ENCODE results near the gene AKAP9. TPM values are rescaled to one million over a fixed set of nuclear protein-coding genes. Genes with fewer than 3 reads are reported as not detected.
"Not testable (repeated sequence)": the region's sequence is repeated elsewhere in the genome, so short reads cannot be mapped to it uniquely, and the experiment has no call there.

AKAP9 gene
- total RNA-seq, 1 donor = 22.1 TPM

DNA sequence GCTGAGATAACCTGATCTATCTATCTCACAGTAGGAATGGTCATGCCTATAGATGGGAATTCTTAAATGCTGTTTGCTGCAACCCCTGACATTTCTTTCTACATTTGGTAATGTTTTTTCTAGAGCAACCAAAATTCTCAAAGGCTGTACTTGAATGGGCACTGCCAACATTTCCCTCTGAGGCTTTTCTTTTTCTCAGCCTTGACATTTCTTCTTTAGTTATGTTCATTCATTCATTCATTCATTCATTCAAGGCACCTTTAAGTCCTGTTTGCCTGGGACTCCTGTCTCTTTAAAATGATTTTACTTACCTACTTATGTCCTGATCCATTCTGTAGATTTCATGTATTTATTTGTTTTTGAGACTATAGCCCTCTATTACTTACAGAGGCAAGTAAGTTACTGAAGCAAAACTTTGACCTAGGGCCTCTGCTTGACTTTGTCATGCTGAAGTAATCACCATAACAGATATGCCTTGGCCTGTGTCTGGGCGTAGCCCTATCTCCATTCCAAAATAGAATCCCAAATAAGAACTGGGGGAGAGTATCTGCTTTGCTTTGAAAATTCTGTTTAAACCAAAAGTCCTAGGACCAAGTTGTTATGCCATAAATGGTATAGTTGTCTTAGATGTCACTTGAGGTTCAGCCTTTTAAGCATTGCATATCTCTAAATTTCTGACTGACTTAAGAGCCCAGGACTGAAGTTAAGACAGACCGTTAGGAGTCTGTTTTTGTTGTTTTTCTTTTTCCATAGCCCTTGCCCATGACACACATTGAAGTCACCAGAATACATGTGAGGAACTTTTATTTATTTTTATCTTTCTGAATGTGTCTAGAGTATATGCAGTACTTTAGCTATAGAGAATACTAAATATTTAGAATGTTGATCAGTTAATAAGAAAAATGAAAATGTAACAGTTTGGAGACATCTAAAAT is 59.2 kb downstream of the AKAP9 start:
- no peak for DNase-seq (ENCODE audit: low read depth in 2 of 3, low spot score in 2 of 3)

DNA sequence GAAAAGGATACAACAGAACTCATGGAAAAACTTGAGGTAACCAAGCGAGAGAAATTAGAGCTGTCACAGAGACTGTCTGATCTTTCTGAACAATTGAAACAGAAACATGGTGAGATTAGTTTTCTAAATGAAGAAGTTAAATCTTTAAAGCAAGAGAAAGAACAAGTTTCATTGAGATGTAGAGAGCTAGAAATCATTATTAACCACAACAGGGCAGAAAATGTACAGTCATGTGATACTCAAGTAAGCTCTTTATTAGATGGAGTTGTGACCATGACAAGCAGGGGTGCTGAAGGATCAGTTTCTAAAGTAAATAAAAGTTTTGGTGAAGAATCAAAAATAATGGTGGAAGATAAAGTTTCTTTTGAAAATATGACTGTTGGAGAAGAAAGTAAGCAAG is 62.1 kb downstream of the AKAP9 start:
- no peak for DNase-seq (ENCODE audit: low read depth in 2 of 3, low spot score in 2 of 3)

DNA sequence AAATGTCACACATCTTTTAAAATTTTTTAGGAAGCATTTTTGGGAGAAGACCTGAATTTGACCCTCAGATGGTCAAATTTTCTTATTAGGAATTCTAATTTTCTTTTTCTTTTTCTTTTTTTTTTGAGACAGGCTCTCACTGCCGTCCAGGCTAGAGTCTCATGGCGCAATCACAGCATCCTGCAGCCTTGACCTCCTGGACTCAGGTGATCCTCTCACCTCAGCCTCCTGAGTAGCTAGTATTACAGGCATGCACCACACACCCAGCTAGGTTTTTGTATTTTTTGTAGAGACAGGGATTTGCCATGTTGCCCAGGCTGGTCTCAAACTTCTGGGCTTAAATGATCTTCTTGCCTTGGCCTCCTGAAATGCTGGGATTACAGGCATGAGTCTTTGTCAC is 65.4 kb downstream of the AKAP9 start:
- no peak for DNase-seq (ENCODE audit: low read depth in 2 of 3, low spot score in 2 of 3)

DNA sequence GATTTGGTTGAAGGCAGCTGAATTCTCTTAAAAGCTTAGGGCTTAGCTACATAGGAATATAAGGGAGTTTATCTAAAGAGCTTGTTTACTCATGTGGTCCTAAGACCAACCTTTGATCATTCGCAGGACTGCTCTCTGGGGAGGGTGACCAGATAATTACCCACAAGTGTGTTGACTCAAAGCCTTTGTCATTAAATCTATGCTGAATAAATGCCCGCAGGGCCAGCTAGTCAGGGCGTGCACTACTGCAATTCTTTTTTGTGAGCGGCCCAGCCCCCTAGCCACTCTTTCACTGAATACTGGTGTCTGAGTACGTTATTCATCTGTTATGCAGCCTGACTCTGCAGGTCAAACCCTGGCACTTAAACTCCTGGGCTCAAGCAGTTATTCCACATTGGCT is 69.6 kb downstream of the AKAP9 start:
- DNase-seq (ENCODE audit: low read depth in 2 of 3, low spot score in 2 of 3) = no peak

DNA sequence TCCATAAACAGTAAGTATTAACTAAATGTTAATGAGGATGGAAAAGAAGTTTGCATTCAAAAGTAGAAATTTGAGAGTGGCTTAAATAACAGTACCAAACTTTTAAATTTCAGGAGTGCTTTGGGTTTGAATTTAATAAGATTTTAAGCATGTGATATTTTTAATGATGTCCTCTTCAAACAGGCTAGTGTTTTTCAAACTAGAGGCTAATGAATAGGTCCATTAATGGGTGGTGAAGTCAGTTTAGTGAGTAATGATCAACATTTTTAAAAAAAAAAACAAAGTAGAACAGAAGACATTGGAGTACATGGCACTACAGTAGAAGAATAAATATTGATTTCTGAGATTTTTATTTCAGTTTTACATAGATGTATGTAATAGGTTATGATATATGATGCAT is 72.9 kb downstream of the AKAP9 start:
- DNase-seq (ENCODE audit: low read depth in 2 of 3, low spot score in 2 of 3) = no peak

DNA sequence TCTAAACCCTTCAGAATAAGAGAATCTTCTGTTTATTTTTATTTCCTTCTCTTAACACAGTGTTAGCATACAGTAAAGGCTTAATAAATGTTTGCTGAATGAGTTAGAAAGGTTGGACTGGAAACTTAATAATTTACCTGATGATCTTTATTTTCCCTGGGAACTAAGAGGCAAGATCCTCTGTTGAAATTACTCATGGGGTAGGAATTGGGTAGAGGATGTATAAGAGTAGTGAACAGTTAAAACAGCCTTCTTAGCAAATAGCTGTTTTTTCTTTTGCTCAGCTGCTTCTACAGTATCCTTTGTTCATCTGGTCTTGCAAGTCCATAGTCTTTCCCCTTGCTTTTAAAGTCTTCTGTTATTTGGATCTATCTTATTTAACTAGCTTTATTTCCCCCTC is 80.0 kb downstream of the AKAP9 start:
- no peak for DNase-seq (ENCODE audit: low read depth in 2 of 3, low spot score in 2 of 3)

DNA sequence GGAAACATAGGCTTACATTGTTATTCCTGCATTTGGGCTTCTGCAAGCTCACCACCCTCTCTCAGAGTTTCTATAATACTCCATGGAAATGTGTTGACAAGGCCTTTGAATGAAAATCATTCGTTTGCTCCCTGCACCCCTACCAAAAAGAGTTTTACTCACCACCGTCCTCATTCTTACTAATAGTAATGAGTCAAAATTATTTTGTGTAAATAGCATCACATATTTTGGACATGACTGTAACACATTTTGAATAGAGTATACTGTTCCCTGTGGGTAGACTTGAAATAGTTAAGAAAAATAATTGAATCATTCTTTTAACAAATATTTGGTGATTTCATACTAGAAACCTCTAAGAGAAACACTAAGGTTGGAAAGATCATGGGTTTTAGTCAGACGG is 84.6 kb downstream of the AKAP9 start:
- DNase-seq (ENCODE audit: low read depth in 2 of 3, low spot score in 2 of 3) = no peak

DNA sequence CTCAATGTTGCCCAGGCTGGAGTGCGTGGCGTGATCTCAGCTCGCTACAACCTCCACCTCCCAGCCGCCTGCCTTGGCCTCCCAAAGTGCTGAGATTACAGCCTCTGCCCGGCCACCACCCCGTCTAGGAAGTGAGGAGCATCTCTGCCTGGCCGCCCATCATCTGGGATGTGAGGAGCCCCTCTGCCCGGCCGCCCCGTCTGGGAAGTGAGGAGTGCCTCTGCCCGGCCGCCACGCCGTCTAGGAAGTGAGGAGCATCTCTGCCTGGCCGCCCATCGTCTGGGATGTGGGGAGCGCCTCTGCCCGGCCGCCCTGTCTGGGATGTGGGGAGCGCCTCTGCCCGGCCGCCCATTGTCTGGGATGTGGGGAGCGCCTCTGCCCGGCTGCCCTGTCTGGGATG is 86.0 kb downstream of the AKAP9 start:
- DNase-seq (ENCODE audit: low read depth in 2 of 3, low spot score in 2 of 3) = not testable (repeated sequence)

DNA sequence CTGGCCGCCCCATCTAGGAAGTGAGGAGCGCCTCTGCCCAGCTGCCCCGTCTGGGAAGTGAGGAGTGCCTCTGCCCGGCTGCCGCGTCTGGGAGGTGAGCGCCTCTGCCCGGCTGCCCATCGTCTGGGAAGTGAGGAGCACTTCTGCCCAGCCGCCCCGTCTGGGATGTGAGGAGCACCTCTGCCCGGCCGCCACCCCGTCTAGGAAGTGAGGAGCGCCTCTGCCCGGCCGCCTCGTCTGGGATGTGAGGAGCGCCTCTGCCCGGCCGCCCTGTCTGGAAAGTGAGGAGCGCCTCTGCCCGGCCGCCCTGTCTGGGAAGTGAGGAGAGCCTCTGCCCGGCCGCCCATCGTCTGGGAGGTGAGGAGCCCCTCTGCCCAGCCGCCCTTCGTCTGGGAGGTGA is 86.5 kb downstream of the AKAP9 start:
- not testable (repeated sequence) for DNase-seq (ENCODE audit: low read depth in 2 of 3, low spot score in 2 of 3)

DNA sequence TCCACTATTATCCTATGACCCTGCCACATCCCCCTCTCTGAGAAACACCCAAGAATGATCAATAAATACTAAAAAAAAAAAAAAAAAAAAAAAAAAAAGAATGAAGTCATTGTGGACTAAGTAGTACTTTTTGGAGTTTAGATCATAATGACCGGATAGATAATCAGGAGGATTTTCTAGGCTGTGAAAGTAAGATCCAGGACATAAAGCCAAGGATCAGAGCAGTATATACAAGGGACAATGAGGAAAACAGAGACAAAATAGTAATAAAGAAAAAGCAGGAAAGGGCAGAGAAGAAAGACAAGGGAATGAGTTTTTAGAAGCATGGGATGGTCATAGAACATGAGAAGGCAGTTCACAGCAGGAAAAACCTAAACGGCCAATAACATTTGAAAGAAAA is 87.6 kb downstream of the AKAP9 start:
- no peak for DNase-seq (ENCODE audit: low read depth in 2 of 3, low spot score in 2 of 3)

DNA sequence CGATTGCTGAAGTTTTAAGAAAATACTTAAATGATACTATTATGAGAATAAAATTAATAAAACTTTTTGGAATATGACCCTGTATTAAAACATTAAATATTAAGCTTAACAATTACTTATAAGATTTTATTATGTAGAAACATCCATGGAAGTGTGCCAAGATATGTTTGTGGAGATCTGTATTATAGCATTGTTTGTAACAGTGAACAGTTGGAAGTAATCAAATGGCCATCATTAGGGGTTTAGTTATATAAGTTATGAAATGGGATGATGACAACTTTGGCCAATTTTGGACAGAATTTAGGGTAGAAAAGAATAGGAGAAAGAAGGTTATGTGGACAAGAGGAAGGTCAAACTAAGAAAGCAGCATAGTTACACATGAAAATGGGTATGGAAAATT is 88.0 kb downstream of the AKAP9 start:
- DNase-seq (ENCODE audit: low read depth in 2 of 3, low spot score in 2 of 3) = no peak

DNA sequence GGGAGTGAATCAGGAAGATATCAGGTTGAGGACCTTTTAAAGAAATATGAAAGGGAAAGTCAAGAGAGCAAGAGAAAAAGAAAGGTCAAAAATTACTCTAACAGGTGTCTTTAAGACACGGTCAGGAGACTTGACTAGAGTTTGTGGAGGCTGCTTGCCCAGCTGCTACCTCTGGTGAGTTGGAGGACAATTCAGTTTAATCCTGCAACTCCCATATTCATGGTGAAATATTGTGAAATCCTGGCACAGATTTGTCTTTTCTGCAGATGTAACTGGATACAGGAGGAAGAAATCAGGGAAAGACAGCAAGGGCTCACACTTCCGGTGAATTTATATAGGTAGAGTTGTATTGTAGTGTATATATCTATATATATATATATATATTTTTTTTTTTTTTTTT is 93.5 kb downstream of the AKAP9 start:
- DNase-seq (ENCODE audit: low read depth in 2 of 3, low spot score in 2 of 3) = no peak

DNA sequence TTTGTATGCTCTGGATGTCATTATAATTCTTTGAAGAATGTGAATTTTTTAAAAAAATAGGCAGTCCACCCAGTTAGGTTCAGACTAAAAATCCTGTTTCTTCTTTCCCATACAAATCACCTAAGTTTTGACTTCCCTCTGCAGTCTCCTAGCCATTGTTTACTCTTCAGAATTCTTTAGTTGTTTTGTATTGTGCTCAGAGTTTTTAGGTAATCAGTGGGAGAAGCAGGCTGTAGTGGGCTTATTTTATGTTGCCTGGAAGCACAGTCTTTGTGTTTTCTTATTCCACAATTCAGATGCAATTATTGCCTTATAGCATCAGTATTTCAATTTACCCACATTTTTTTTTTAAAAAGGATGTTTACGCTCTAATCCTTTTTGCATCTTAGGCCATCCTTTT is 94.9 kb downstream of the AKAP9 start:
- no peak for DNase-seq (ENCODE audit: low read depth in 2 of 3, low spot score in 2 of 3)

DNA sequence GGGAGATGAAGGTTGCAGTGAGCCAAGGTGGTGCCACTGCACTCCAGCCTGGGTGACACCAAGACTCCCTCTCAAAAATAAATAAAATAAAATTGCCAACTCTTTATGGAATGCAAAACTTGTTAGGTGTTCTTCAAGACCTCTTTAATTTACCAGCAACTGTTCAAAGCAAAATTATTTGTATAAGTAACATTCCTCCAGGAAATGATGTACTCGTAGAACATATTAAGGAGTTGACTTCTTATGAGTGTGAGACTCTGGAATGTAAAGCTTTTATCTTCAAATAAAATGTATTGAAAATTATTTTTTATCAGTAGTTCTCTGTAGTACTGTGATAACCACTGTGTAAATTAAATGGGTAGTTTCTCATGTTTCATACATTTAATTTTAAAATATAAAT is 99.2 kb downstream of the AKAP9 start:
- DNase-seq (ENCODE audit: low read depth in 2 of 3, low spot score in 2 of 3) = no peak

DNA sequence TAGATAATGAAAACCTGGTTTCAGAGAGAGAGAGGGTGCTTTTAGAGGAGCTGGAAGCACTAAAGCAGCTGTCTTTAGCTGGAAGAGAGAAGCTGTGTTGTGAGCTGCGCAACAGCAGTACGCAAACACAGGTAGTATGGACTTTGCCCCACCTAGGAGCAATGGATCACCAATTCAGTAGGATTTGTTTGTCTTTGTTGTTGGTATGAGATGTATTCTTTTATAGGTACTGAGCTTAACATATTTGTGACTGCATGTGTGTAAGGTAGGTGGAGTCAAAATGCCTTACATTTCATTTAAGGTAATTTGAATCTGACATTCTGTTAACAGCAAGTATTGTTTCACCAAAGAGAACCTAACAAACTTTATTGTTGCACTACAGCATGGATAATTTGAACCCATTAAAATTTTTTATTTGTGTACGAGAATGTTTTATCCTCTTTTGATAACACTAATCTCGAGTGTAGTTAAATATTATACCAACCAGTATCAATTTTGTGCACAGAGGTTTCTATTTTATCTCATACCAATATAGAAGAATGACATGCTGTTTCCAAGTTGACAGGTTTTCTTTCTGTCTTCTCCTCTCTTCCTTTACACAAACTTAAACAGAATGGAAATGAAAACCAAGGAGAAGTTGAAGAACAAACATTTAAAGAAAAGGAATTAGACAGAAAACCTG is 101.5 kb downstream of the AKAP9 start:
- no peak for DNase-seq (ENCODE audit: low read depth in 2 of 3, low spot score in 2 of 3)

DNA sequence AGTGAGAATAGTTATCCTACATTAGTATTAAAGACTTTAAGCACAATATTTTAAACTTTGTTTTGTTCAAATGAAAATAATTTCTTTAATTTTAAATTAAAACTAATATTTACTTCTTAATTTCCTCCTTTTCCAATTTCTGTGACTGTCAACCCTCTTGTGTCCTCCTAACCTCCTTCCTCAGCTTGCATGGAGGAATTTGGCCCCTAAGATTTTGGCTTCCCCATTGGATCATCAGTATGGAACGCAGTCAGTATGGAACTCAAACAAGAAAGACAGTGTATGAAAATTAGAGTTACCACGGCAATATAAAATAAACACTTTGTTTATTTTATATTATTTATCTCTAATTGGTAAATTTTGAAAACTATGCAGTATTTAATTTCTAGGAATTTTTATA is 102.4 kb downstream of the AKAP9 start:
- DNase-seq (ENCODE audit: low read depth in 2 of 3, low spot score in 2 of 3) = no peak

DNA sequence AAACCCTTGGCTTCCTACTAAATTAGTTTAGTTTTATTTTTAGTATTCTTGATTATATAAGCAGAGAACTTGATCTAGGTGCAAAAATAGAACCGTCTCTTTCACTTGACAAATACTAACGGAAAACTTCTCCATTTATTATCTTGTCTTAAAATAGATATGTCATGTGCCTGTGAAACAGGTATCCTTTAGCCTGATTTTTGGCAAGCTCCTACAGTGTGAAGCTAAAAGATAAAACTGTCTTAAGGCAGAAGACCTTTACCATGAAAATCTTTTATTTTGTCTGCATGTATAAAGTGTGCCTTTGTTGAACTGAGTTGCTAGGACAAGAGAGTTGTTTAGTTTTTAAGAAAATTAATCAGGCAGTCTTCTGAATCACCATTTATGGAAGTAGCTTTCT is 103.0 kb downstream of the AKAP9 start:
- no peak for DNase-seq (ENCODE audit: low read depth in 2 of 3, low spot score in 2 of 3)

DNA sequence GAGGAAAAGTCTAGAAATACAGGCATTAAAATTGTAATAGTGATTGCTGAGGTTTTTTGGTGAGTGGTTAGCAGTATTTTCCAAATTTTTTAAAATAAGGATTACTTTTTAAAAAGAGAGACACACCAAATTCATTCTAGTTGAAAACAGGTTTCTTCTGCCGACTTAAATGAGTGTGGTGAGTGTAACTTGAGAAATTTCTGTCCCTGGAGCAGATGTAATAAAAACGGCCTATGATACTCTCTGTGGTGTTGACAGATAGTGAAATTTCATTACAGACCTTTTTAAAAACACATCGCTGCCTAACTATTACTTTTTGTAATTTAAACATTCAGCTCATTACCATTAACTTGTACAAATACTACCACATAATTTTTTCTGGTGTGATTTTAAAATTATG is 103.5 kb downstream of the AKAP9 start:
- no peak for DNase-seq (ENCODE audit: low read depth in 2 of 3, low spot score in 2 of 3)

DNA sequence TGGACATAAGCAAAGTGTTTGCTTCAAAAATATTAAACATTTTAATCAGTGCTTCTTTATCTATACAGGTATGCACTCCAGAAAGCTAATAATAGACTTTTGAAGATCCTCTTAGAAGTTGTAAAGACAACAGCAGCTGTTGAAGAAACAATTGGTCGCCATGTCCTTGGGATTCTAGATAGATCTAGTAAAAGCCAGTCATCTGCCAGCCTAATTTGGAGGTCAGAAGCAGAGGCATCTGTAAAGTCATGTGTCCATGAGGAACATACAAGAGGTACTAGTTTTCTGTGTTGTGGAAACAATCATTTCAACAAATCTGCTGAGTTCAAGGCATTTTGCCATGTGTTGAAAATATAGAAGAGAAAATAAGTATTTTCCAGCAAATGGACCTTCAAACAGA is 104.3 kb downstream of the AKAP9 start:
- no peak for DNase-seq (ENCODE audit: low read depth in 2 of 3, low spot score in 2 of 3)

DNA sequence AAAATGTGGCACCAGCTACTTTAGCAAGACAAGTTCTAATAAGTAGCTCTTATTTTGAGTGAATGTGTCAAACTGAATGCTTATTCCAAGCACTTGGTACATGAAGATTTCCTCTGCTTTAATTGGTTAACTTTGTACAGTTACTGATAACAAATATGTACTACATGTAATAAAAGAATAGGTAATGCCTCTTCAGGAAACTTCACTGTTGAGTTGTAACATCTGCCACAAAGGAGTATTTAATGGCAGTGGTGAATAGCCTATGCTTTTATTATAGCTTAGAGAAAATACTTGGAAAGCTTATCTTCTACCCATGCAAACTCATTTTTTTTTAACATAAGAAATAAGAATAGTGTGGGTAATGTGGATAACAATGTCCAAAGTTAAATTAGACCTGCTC is 111.0 kb downstream of the AKAP9 start:
- DNase-seq (ENCODE audit: low read depth in 2 of 3, low spot score in 2 of 3) = no peak

DNA sequence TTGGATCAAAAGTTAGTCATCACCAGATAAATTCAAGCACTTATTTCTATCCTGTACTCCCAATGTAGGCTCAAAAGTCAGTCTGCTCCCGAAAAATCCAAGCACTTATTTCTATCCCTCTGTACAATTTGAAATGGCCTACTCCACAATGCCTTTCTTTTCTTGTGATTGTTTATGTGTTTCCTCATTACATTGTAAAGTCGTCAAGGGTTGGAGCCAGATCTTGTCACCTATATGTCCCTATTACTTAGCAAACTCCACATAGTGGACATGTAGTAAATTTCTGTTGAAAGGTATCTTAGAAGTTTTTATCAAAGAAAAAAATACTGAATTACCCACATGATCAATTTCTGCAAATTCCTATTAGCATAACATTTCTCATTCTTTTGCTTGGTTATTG is 111.5 kb downstream of the AKAP9 start:
- DNase-seq (ENCODE audit: low read depth in 2 of 3, low spot score in 2 of 3) = no peak

DNA sequence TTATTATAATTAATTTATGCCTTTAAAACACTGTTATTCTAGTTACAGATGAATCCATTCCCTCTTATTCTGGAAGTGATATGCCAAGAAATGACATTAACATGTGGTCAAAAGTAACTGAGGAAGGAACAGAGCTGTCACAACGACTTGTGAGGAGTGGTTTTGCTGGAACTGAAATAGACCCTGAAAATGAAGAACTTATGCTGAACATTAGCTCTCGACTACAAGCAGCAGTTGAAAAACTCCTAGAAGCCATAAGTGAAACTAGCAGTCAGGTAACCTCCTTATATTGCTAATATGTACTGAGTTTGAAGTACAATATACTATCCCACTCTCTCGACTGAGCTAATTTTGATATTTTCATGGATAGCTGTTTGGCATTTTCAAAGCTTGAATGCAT is 112.0 kb downstream of the AKAP9 start:
- peak in 1 of 3 donors; percentile 17 for DNase-seq (ENCODE audit: low read depth in 2 of 3, low spot score in 2 of 3)
